BLaER1 (cell line): ENCODE results near the gene CHN2.

Experiments used
- H3K27ac ChIP-seq: shearing (Covaris generic); formaldehyde crosslinking; 2 replicates; pipeline ENCODE4 v1.8.1; 2022
- H3K27me3 ChIP-seq: shearing (Covaris generic); formaldehyde crosslinking; 2 replicates; pipeline ENCODE4 v1.8.1; 2022
- H3K36me3 ChIP-seq: shearing (Covaris generic); formaldehyde crosslinking; 2 replicates; pipeline ENCODE4 v1.8.1; 2022
- H3K4me1 ChIP-seq: shearing (Covaris generic); formaldehyde crosslinking; 2 replicates; pipeline ENCODE4 v1.8.1; 2022
- H3K4me2 ChIP-seq: shearing (Covaris generic); formaldehyde crosslinking; 2 replicates; pipeline ENCODE4 v1.8.1; 2022
- H3K4me3 ChIP-seq: shearing (Covaris generic); formaldehyde crosslinking; 2 replicates; pipeline ENCODE4 v1.8.1; 2022
- H3K9ac ChIP-seq: shearing (Covaris generic); formaldehyde crosslinking; 2 replicates; pipeline ENCODE4 v1.8.1; 2022
- H3K9me3 ChIP-seq: shearing (Covaris generic); formaldehyde crosslinking; 2 replicates; pipeline ENCODE4 v1.8.1; 2022
- H4K20me1 ChIP-seq: shearing (Covaris generic); formaldehyde crosslinking; 2 replicates; pipeline ENCODE4 v1.8.1; 2022
- Cebpa-rat ChIP-seq: shearing (Covaris generic); IDR thresholded peaks from 2 replicates; pipeline ENCODE4 v1.8.1; 2022

CHN2 gene

GRCh38 chr7:29381206-29382094 is 186.9 kb downstream of the CHN2 start:
- Histone ChIP-seq H4K20me1 (no peaks in the 10 kb centered on the region), H3K4me2 (no peak overlapping the region), H3K27ac (no peak overlapping the region), H3K4me1 (peaks cover 1% of the 10 kb centered on the region), H3K4me3 (no peak overlapping the region), H3K9ac (no peak overlapping the region), H3K27me3 (no peaks in the 10 kb centered on the region), H3K36me3 (no peaks in the 10 kb centered on the region), H3K9me3 (no peaks in the 10 kb centered on the region)
- no peak for TF ChIP-seq Cebpa-rat

- Histone ChIP-seq H4K20me1 (no peaks in the 10 kb centered on the region), H3K4me2 (no peak overlapping the region), H3K27me3 (no peaks in the 10 kb centered on the region), H3K4me3 (no peak overlapping the region), H3K9ac (no peak overlapping the region), H3K27ac (no peak overlapping the region), H3K4me1 (no peaks in the 10 kb centered on the region), H3K36me3 (no peaks in the 10 kb centered on the region), H3K9me3 (no peaks in the 10 kb centered on the region)
- TF ChIP-seq Cebpa-rat: no peak
These were observed 189.7 kb downstream of the CHN2 start for GRCh38 chr7:29384277-29384676.

- Histone ChIP-seq H3K9me3 (no peaks in the 10 kb centered on the region), H3K9ac (no peak overlapping the region), H3K27me3 (no peaks in the 10 kb centered on the region), H3K4me2 (no peak overlapping the region), H3K36me3 (no peaks in the 10 kb centered on the region), H3K27ac (no peak overlapping the region), H3K4me3 (no peak overlapping the region), H3K4me1 (no peaks in the 10 kb centered on the region), H4K20me1 (no peaks in the 10 kb centered on the region)
- TF ChIP-seq Cebpa-rat: no peak
These were observed 190.7 kb downstream of the CHN2 start for GRCh38 chr7:29385214-29385814.

GRCh38 chr7:29386196-29386765 is 191.7 kb downstream of the CHN2 start:
- H3K4me2 ChIP-seq: no peak overlapping the region
- no peak for TF ChIP-seq Cebpa-rat
- H3K36me3 ChIP-seq: no peaks in the 10 kb centered on the region
- H3K4me1 ChIP-seq: no peaks in the 10 kb centered on the region
- no peak overlapping the region for H3K27ac ChIP-seq
- H3K9ac ChIP-seq: no peak overlapping the region
- no peaks in the 10 kb centered on the region for H3K27me3 ChIP-seq
- no peaks in the 10 kb centered on the region for H3K9me3 ChIP-seq
- H4K20me1 ChIP-seq: no peaks in the 10 kb centered on the region
- no peak overlapping the region for H3K4me3 ChIP-seq

- H3K27ac ChIP-seq: no peak overlapping the region
- H3K4me1 ChIP-seq: no peaks in the 10 kb centered on the region
- H3K27me3 ChIP-seq: no peaks in the 10 kb centered on the region
- no peak overlapping the region for H3K9ac ChIP-seq
- H3K4me2 ChIP-seq: no peak overlapping the region
- H3K36me3 ChIP-seq: no peaks in the 10 kb centered on the region
- H4K20me1 ChIP-seq: no peaks in the 10 kb centered on the region
- H3K9me3 ChIP-seq: no peaks in the 10 kb centered on the region
- TF ChIP-seq Cebpa-rat: no peak
- H3K4me3 ChIP-seq: no peak overlapping the region
These were observed 196.7 kb downstream of the CHN2 start for GRCh38 chr7:29391262-29391661.

GRCh38 chr7:29394321-29394720 is 199.7 kb downstream of the CHN2 start:
- Histone ChIP-seq H3K4me3 (no peak overlapping the region), H3K9me3 (no peaks in the 10 kb centered on the region), H3K27ac (no peak overlapping the region), H3K4me2 (no peak overlapping the region), H3K9ac (no peak overlapping the region), H3K4me1 (no peaks in the 10 kb centered on the region), H3K27me3 (no peaks in the 10 kb centered on the region), H3K36me3 (no peaks in the 10 kb centered on the region), H4K20me1 (no peaks in the 10 kb centered on the region)
- TF ChIP-seq Cebpa-rat: no peak

- Histone ChIP-seq H3K27ac (no peak overlapping the region), H3K4me3 (no peak overlapping the region), H3K27me3 (no peaks in the 10 kb centered on the region), H3K4me2 (no peak overlapping the region), H3K4me1 (no peaks in the 10 kb centered on the region), H4K20me1 (no peaks in the 10 kb centered on the region), H3K9me3 (no peaks in the 10 kb centered on the region), H3K9ac (no peak overlapping the region), H3K36me3 (peaks cover 6% of the 10 kb centered on the region; the same call in 1 of the 2 replicates)
- no peak for TF ChIP-seq Cebpa-rat
These were observed 202.0 kb downstream of the CHN2 start for GRCh38 chr7:29396563-29396962.

GRCh38 chr7:29397398-29397797 is 202.8 kb downstream of the CHN2 start:
- no peaks in the 10 kb centered on the region for H3K4me1 ChIP-seq
- no peaks in the 10 kb centered on the region for H4K20me1 ChIP-seq
- H3K4me2 ChIP-seq: no peak overlapping the region
- H3K9me3 ChIP-seq: no peaks in the 10 kb centered on the region
- no peaks in the 10 kb centered on the region for H3K27me3 ChIP-seq
- no peak for TF ChIP-seq Cebpa-rat
- H3K27ac ChIP-seq: no peak overlapping the region
- H3K4me3 ChIP-seq: no peak overlapping the region
- H3K9ac ChIP-seq: no peak overlapping the region
- H3K36me3 ChIP-seq: peaks cover 6% of the 10 kb centered on the region; the same call in 1 of the 2 replicates

- H3K36me3 ChIP-seq: peaks cover 6% of the 10 kb centered on the region; the same call in 1 of the 2 replicates
- no peaks in the 10 kb centered on the region for H3K27me3 ChIP-seq
- H3K27ac ChIP-seq: no peak overlapping the region
- H3K4me1 ChIP-seq: no peaks in the 10 kb centered on the region
- TF ChIP-seq Cebpa-rat: no peak
- H4K20me1 ChIP-seq: no peaks in the 10 kb centered on the region
- H3K9me3 ChIP-seq: no peaks in the 10 kb centered on the region
- no peak overlapping the region for H3K4me2 ChIP-seq
- H3K9ac ChIP-seq: no peak overlapping the region
- H3K4me3 ChIP-seq: no peak overlapping the region
These were observed 203.4 kb downstream of the CHN2 start for GRCh38 chr7:29398011-29398410.

- H3K36me3 ChIP-seq: peaks cover 6% of the 10 kb centered on the region; the same call in 1 of the 2 replicates
- H3K4me2 ChIP-seq: no peak overlapping the region
- H3K9me3 ChIP-seq: no peaks in the 10 kb centered on the region
- no peak overlapping the region for H3K9ac ChIP-seq
- H3K4me3 ChIP-seq: no peak overlapping the region
- H4K20me1 ChIP-seq: no peaks in the 10 kb centered on the region
- no peak overlapping the region for H3K27ac ChIP-seq
- peaks cover 5% of the 10 kb centered on the region for H3K4me1 ChIP-seq
- no peak for TF ChIP-seq Cebpa-rat
- H3K27me3 ChIP-seq: no peaks in the 10 kb centered on the region
These were observed 205.9 kb downstream of the CHN2 start for GRCh38 chr7:29400437-29400836.
